Stimulated activated CD4-positive, alpha-beta T cell treated with anti-CD3 and anti-CD28 coated beads, Interleukin-12 subunit alpha, Interleukin-12 subunit beta, amount 100 ng/mL, for 4 hours (primary cell): ENCODE results near the gene PADI2.
"Not testable (repeated sequence)": the region's sequence is repeated elsewhere in the genome, so short reads cannot be mapped to it uniquely, and the experiment has no call there.

ENCODE experiments used
- DNase-seq: peaks from one replicate; pipeline ENCODE4 v3.0.0-alpha.2; 2020

The PADI2 gene

DNA sequence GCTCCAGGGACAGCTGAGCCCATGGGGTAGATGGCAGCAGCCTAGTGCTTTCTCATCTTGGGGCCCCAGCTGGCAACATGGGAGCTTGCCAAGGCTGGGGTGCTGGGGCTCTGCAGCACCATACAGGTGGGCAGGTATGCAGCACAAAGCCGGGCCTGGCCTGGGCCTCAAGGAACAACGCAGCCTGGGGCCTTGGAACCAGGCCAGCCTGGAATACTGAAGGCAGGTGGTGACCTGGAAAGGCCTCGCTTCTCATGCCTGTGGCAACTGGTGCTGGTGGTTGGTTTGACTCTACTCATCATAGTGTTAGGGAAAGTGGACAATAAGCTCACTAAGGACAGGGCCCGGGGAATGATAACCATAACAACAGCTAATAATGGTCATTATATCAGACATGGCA lies 38.4 kb downstream of the PADI2 start:
- no peak for DNase-seq

DNA sequence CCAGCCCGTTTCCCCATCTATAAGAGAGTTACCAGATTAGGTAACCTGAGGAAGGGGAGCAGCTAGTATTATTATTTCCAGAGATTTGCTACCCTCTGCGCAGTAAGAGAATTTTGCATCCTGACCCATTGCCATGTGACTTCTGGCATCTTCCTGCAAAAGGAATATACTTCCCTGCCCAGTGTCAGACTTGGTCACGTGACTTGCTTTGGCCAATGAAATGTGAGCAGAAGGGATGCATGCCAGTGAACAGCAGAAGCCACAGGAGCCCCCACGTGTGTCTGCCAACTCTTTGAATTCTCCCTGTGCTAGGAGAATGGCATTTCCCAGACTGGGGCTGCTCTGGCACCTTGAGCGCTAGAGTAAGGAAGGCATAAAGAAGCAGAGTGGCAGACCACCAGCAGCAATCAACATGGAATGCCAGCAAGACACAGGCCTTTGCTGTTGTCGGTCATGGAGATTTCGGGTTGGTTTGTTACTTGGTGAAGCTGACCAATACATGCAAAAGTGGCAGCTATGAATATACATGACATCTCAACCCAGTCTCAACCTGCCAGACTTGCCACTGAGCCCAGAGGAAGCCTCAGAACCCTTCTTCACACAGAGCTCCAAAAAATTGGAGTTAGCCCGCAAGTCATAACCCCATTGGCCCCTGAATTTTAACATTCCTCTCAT lies 39.0 kb downstream of the PADI2 start:
- no peak for DNase-seq

DNA sequence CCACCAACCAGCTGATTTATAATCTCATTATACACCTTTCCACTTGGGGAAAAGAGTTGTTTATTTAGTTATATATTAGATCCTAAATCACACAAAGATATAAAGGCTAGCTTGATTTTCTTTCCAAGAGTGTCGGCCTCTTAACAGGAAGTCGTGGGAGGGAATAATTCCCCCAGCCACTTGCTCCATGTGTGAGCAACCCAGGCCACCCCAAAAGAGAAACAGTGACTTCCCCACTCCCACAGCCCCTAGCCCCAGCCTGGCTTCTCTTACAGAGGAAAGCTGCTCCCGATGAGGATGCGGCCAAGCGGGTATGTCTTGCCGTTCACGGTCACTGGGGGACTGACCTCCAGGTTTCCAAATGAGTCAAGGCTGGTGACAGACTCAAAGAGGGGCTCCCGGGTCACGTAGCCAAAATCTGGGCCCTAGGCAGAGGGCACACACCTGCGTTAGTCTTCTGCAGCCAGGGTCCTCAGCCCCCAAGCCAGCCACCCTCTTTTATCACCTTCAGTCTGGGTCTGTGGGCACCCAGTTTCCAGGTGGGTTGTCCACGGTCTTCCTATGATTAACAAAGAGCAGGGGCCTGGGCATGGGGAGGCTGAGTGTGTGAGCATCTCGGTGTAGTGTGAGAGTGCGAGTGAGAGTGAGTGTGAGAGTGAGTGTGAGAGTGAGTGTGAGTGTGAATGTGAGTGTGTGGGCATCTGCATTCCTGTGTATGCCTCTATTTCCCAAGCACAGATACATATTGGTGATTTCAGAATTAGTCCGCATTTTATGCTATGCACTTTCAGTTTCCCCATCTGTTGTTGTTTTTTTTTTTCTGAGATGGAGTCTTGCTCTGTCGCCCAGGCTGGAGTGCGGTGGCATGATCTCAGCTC lies 40.0 kb downstream of the PADI2 start:
- DNase-seq: no peak

DNA sequence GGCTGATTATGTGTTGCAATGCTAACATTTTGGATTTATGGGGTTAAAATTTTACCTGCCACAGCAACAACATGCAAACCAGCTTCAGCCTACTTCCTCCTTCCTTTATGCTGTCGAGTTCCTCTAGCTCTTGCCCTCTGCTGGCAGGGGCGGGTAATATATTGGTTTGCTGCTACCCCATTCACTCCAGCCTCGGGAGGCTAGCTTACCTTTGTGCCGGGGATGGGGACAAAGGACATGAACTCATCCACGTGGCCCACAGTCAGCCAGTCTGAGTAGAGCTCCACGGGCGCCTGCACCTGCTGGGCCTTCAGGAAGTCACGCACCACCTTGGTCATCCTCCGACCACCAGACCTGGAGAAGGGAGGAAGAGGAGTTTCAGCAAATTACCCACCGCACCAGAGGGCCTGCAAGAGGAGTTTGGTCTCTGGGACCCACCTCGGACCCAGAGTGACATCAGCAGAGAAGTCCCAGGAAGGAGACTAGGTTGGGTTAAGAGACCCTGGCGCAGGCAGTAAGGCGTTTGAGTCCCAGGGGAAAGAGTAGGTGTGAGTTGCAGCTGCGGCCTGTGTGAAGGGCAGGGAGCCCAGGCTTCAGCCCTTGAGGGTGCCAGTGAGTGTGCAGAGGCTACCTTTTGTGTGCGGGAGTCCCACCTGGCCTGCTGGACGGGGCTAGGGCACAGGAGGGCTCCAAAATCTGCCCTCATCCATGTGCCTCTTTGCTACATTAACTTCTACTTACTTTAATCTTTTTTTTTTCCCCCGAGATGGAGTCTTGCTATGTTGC lies 43.6 kb downstream of the PADI2 start:
- DNase-seq: no peak

DNA sequence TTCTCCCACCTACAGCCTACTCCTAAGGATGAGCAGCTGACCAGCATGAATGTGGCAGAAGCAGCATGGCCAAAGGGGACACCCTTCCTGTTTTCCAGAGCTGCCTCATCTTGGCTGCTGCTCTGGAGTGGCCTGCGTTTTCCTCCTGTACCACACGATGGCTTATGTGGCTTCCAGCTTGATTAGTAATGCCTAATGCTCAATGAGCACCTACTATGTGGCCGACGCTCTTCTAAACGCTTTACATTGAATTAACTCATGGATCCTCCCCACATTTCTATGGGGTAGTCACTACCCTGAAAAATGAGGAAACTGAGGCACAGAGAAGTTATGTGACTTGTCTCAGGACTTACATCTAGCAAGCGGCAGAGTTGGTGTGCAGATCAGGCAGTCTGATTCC lies 47.5 kb downstream of the PADI2 start:
- no peak for DNase-seq

DNA sequence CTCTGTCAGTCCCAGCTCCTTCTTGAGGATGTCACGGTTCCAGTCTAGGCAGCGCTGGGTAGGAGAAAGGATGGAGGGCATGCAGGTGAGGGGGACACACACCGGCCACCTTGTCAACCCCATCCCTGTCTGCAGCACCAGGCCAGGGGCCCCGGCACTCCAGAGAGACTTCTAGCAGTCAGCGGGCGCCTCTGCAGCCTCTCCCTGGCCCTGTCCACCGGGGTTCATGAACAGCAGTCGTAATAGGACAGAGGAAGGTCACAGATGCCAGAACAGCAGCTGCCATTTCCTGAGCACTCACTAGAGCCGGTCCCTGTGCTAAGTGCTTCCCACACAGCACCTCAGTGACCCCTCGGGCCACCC lies 49.1 kb downstream of the PADI2 start:
- DNase-seq: no peak

DNA sequence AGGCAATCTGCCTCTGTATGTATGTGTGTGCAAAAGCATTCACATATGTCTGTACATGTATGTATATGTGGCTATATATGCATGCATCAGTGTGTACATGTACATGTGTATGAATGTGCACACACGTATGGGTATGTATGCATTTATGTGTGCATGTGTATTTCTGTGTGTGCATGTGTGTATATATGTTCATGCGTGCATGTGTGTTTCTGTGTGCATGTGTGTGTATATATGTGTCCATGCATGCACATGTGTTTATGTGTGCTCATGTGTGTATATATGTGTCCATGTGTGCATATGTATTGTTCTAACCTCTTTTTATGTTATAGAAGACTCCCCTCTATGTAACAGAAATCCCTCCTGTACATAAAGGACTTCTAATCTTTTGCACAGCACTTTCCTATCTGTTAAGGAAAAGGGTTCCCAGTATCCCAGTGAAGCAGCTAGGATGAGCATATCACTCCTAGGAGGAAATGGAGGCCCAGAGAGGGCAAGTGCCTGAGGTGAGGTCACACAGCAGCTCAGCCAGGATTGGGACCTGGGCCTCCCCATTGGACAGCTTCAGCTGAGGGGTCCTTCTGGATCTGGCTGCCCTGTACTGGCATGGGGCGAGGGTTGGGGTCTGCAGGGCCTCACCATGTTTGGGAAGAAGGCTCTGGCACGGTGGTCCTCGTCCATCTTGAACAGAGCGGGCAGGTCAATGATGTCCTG lies 49.6 kb downstream of the PADI2 start:
- DNase-seq: no peak

DNA sequence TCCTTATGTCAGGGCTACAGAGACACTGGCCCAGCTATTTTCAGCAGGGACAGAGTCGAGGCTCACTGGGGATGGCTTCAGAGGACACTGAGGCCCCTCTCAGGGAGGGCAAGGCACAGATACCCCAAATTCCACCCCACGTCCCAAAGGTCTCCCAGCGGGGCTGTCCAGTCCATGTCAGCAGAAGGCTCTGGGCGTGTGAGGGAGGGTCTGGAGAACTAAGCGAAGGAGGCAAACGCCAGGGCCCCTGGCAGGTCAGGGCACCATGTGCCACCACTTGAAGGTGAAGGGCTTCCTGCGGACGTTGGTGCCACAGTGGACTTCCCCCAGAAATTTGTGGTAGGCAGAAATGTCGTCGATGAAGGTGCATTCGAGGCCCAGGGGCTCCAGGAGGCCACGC lies 50.5 kb downstream of the PADI2 start:
- DNase-seq: no peak

DNA sequence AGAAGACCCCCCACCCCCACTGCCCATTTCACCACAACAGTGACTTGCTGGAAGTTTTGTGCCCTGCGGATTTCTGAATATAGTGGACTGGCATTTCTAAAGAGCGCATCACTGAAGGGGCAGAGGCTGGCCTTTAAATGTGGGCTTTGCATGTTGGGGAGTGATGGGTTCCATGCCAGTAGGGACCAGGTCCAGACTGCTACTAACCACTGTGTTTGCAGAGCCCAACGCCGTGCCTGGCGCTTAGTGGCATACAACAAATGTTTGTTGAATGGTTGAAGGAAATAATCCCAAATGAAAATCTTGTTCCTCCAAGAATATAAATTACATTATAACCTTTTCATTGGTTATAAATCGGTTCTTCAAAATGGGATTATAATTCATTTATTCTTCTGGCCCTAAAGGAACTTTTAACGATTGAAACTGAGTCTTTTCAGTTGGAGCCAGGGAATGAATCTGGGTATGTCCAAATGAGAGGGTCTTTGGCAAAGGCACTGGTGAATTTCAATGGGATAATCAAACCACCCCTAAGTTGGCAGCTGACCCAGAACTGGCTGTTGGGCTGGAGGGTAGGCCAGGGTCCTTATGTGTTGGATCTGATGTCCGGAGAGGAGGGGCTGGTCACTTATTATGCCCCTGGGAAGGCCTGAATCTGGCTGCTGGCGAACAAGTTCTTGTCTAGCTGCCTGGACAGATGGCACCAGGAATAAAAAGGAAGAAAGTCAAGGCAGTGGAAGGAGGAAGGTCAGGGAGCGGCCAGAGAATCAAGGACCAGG lies 51.6 kb downstream of the PADI2 start:
- DNase-seq: no peak

DNA sequence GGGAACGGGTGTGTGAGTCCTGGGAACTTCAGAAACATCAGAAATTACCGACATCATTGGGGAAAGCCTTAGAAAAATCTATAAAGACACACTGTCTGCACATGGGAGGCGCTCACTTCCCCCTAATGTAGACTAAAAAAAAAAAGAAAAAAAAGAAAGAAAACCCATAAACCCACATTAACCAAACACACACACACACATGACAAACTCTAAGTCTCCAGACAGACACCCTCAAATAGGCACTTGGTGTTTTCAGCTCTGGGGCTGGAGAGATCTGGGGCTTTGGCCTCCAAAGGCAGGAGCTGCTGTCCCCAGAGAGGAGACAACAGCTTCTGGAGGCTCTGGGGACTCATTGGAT lies 52.2 kb downstream of the PADI2 start:
- DNase-seq: no peak

DNA sequence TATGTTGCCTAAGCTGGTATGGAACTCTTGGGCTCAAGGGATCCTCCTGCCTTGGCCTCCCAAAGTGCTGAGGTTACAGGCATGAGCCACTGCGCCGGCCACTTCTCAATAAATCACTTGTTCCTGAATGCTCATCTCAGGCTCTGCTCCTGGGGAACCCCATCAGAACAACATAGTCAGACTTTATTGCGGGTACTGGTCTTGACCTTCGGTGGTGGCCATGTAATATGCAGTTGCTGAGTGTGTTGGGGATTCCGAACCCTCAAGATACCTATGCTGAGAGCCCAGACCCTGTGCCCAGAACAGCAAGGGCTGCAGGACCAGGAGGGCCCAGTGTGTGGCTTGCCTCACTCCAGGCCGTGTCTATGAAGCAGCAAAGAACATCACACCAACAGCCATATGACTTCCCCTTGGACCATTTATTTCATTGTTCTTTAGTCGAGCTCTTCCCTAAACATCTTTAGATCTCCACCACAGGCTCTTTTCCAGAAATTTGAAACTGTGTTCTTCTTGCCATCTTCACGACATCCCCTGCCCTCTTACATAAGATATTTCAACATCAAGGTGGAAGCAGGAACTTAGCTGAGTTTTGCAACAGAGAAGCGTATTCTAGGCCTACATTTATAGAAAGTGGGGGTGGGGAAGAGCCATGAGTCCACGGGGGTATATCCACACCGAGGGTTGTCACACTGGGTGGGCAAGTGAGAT lies 52.7 kb downstream of the PADI2 start:
- no peak for DNase-seq

DNA sequence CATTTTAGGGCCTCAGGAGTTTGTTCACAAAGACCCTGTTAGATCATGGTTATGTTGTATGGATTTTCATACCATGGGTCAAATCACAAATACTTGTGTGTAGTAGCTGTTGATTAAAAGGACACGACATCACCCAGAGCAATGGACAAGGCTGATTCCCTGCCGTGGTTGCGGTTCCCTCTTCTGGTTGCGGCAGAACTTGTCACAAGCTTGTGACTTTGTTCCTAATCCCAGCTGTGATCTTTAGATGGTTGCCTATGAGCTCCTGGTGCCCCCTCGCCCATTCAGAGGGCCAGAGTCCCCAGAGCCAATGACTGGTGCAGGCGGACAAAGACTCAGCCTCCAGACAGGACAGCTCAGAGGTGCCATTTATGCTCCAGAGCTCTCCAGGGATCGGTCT lies 53.6 kb downstream of the PADI2 start:
- no peak for DNase-seq

DNA sequence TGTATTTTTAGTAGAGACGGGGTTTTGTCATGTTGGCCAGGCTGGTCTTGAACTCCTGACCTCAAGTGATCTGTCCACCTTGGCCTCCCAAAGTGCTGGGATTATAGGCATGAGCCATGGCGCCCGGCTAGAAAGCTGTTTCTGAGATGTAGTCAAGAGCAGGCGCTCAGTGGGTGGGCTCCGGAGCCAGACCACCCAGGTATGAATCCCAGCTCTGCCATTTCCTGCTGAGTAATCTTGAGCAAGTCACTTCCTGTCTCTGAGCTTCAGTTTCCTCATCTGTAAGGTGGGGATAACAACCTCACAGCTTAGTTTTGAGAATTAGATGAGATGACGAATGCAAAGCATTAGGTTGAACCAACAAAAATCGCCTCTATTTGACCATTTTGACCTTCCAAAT lies 56.5 kb downstream of the PADI2 start:
- DNase-seq: not testable (repeated sequence)

DNA sequence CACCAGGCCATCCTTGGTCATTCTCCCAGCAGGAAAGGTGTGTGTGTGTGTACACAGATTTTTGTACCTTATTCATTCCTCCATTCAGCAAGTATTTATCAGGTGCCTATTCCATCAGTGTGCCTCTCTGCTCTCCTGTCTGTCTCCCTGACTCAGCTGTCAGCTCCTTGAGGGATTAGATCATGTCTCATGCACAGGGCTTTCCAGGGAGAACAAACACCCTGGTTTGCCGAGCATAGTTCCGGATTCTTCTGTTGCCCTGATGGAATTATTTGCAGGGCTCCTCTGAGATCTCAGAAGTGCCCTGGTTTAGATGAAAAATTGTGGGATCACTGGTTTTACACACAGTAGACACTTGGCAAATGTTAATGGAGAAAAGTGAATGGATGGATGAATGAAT lies 57.4 kb downstream of the PADI2 start:
- no peak for DNase-seq

DNA sequence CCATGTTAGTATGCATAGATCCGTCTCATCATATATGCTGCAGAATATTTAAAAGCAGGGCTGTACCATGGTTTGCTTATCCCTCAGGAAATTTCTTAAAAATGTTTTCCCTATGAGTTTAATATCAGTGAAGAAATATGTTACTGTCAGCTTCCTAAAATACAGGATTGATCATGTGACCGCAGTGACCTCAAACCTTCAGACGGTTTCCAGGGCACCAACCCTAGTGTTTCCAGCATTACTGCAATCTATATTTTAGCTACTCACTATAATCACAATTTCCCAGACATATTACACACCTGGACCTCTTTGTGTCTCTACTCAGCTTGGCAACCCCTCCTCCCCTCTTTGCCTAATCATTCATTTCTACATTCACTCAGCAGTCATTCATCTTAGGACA lies 57.8 kb downstream of the PADI2 start:
- no peak for DNase-seq

DNA sequence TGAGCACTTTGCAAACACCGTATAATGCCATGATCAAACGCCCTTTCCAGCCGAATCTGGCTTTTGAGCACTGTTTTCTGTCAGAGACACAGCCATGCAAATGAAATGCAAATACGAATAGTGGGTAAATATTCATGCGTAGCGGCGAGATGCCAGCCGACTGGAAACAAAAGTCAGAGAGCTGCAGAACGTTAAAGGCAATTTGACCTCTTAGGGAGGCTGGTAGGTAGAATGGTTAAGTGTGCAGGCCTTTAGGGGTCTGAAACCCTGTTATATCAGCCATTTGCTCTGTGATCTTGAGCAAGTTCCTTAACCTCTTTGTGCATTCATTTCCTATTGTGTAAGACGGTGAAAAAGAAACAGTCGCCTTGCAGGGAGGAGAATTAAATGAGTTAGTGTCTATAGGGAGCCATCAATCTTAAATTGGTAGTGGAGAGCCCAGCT lies 58.9 kb downstream of the PADI2 start:
- DNase-seq: no peak

DNA sequence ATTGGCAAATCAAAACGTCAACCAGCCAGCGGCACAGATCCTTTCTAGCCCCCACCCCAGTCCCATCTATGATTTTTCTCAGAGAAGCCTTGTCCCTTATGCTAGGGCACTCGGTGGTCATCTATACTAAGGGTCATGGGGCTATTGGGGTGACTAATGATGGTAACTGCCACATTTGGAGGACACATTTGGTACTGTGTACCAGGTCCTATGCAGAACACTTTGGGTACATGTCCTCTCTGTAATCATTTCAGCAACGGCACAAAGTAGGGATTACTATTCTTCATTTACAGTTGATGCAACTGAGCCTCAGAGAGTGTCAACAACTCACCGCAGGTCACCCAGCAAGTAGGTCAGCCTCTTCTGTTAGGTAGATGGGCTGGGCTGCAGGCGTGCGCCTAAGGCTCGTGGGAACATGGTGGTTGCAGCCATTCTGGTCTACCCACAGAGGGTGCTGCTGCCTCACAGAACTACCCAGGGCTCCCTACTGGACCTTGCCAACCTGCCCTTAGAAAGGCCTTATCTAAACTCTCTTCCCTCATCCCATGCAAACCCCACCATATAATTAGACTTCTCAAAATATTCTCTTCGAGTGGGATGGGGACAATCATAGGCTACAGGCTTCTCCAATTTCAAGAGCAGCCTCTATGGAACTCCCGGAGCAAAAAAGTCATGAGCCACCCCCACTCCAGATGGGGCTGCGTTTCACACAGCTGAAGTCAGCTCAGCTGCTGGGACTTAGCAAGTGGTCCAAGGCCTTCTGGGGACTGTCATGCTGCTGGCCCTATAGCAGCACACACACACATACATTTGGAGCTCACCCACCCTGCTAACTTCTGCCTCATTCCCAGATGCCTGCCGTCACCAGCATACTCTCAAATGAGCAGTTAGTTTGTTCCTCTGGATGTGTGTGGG lies 59.6 kb downstream of the PADI2 start:
- DNase-seq: no peak

DNA sequence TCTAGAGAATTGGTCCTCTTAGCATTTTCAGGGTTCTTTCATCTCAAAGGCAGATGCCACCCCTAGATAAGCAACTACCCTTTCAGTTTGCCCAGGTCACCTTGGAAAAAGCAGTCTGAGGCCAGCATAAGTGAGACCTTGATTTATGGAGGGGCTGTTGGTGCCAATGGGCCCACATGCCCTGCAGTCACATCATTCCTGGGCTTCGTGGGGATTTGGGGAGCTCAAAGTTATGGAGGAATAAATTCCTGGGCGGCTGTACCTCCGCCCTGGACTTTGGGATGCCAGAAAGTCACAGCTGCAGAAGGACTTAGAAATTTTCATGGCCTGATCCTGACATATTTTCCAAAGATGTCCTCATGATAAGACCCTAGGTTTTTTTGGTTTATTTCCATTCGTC lies 62.7 kb downstream of the PADI2 start:
- no peak for DNase-seq

DNA sequence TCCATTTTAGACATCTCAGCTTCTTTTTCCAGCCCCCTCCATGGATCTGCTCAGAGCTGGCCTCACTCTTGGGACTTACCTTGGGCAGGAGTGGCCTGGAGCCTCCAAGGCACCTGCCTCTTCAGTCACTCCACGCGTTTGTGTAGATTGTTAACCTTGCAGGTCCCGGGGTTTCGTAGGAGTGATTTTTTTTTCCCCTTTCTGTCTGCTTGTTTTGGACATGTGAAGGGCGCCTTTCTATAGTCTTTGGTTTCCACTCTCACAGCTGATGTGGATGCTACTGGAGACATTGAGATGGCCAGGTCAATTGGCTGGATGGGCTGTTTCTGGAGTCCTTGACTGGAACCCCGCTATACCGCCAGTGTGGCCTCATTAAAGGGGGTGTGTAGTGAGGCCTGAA lies 63.5 kb downstream of the PADI2 start:
- no peak for DNase-seq

DNA sequence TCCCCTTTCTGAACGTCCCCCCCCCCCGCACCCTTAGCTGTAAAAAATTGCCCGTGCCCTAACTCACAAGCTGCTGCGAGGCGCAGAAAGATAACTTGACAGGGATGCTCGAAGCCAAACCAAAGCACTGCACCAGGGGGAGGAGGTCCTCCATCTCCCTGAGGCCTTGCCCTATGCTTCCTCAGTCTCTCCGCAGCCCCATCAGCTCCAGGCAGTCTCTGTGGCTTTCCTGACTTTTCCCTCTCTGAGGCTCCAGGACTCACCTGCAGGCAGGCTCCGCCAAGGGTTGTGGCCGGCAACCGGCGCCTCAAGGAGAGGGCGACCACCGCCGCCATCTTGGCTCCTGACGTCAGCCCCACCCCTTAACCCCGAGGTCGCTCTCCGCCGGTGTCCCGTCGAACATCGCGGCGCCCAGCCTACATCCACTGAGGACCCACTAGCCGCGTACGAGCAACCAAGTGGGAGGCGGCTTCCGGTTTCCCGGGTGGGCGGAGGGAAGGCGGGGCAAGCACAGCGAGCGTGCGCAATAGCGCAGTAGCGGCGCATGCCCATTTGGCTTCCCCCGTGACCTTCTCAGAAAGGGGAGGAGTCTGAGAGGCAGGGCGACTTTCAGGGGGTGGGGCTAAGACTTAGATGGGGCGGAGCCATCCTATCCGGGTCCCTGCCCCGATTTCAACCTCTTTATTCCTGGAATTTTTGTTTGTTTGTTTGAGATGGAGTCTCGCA lies 65.4 kb downstream of the PADI2 start, which contains the start of gene SDHB:
SDHB (minus strand) TSS at position 348 of the 726 bp plus-strand sequence; CDS start at position 335, 13 bp downstream.
- peak; percentile 98 for DNase-seq
